ENCODE results near the gene WNT3A.

DNA sequence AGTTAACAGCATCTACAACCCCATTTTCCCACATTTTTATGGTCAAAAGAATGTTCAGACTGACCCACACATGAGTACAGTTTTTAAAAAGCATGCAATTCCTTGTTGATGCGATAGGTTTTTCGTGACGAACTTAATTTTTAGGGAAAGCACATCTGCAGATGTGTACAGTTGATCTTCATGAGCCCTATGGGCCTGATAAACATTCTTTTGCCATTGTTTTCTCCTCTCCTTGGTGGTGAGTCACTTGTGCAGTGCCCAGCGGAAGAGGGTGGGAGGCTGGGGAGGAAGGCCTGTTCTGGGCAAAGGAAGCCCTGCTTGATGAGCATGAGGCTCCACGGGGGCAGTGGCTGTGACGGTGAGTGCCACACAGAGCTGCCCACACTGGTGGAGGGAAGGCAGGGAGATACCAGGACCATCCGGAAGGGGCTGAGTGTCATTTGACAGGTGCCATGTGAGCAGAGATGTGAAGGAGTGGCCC, 81.0 kb downstream of the WNT3A start:
- no peak; the same call in 1 of the 2 replicates for TF ChIP-seq CTCF (IDR thresholded peaks at IDR 0.05; ENCODE audit: low read length)
- TF ChIP-seq EZH2 (optimal IDR thresholded peaks at IDR 0.05; ENCODE audit: low read depth, low read length) = no peak

Measured in MM.1S (cell line).